OCI-LY3 (cell line): Measurements from ENCODE around the gene GLCE.

ENCODE experiments used
- EZH2phosphoT487 ChIP-seq: fragments of 200-600 bp; shearing (Covaris generic); IDR thresholded peaks from 2 replicates; pipeline ENCODE4 v1.6.1; 2018; ENCODE audit warnings: antibody characterized with exemption, mixed run types, low read depth
- TF ChIP-seq, protein P1 (sequence below): fragments of 200-600, 300-600 bp; sonication (generic); IDR thresholded peaks from 2 replicates; pipeline ENCODE4 v1.5.1; 2014; ENCODE audit warnings: antibody characterized with exemption, low read length, low read depth

- TF ChIP-seq, protein P1, sequence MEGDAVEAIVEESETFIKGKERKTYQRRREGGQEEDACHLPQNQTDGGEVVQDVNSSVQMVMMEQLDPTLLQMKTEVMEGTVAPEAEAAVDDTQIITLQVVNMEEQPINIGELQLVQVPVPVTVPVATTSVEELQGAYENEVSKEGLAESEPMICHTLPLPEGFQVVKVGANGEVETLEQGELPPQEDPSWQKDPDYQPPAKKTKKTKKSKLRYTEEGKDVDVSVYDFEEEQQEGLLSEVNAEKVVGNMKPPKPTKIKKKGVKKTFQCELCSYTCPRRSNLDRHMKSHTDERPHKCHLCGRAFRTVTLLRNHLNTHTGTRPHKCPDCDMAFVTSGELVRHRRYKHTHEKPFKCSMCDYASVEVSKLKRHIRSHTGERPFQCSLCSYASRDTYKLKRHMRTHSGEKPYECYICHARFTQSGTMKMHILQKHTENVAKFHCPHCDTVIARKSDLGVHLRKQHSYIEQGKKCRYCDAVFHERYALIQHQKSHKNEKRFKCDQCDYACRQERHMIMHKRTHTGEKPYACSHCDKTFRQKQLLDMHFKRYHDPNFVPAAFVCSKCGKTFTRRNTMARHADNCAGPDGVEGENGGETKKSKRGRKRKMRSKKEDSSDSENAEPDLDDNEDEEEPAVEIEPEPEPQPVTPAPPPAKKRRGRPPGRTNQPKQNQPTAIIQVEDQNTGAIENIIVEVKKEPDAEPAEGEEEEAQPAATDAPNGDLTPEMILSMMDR = no peak
- TF ChIP-seq EZH2phosphoT487 = no peak
Measured at GRCh38 chr15:69141833-69142232, 18.6 kb upstream of the GLCE start.
